Measurements from ENCODE around the gene OSBPL2.

GRCh38 chr20:62317167-62317655 lies 78.9 kb downstream of the OSBPL2 start:
- TF ChIP-seq ZNF232 (CRISPR knock-in tag; IDR thresholded peaks at IDR 0.05) (no peak), NFE2L1 (CRISPR knock-in tag; IDR thresholded peaks at IDR 0.05) (no peak)

All from WTC11 (cell line).